ENCODE measurements around the gene CEP70. TPM values are rescaled to one million over a fixed set of nuclear protein-coding genes. Genes with fewer than 3 reads are reported as not detected.

CEP70 gene
- total RNA-seq, 4 donors from 2014 or later: 10.2 to 13.5 (median 12.2) TPM

DNA sequence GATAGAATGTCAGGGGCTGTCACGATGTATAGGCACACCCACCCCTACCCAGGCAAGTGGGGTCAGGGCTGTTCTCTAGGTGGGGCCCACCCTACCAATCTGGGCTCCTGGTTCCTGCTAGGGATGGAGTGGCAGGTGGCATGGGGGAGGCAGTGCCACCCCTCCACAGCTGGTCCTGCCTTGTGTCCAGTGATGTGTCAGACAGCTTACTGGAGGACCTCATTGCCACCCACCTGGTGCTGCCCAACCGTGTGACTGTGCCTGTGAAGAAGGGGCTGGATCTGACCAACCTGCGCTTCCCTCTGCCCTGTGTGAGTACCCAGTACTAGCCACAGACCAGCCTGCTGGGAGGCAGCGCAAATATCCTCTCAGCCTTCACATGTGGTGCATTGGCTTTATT lies 132.2 kb downstream of the CEP70 start:
- no peak overlapping the region for H3K4me3 ChIP-seq (ENCODE audit: low read depth, poor library complexity, severe bottlenecking)
- intact Hi-C loops (cut with DNase I; ENCODE audit: low total_unique reads): no loop called here
- WGBS, 2 donors: 84 to 95% methylated on average over 3 of the region's 4 CpGs
- DNase-seq (ENCODE audit: low spot score in 2 of 2): no peak
- no peak for TF ChIP-seq POLR2A (IDR thresholded peaks at IDR 0.05)
- TF ChIP-seq, protein P1, sequence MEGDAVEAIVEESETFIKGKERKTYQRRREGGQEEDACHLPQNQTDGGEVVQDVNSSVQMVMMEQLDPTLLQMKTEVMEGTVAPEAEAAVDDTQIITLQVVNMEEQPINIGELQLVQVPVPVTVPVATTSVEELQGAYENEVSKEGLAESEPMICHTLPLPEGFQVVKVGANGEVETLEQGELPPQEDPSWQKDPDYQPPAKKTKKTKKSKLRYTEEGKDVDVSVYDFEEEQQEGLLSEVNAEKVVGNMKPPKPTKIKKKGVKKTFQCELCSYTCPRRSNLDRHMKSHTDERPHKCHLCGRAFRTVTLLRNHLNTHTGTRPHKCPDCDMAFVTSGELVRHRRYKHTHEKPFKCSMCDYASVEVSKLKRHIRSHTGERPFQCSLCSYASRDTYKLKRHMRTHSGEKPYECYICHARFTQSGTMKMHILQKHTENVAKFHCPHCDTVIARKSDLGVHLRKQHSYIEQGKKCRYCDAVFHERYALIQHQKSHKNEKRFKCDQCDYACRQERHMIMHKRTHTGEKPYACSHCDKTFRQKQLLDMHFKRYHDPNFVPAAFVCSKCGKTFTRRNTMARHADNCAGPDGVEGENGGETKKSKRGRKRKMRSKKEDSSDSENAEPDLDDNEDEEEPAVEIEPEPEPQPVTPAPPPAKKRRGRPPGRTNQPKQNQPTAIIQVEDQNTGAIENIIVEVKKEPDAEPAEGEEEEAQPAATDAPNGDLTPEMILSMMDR (IDR thresholded peaks at IDR 0.05): no peak

DNA sequence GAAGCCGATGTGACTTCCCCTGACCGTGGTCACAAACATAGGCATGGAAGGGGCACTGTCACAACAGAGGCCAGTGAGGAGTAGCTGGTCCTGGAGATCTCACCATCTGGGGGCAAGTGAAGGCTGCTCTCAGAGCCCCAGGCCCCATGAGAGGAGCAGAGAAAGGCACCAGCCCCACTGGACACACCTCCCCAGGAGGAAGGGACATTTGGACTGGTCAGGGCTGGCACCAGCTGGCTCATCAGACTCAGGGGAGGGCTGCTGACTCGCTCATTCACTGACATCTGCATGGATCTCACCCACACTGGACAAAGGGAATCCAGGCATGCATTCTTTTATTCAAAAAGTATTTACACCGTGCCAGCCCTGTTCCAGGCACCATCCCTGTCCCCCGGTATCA lies 132.8 kb downstream of the CEP70 start:
- no peak for TF ChIP-seq POLR2A (IDR thresholded peaks at IDR 0.05)
- DNase-seq (ENCODE audit: low spot score in 2 of 2): peak in 1 of 2 donors; percentile 43
- 60 to 93% methylated on average over 5 of the region's 5 CpGs for WGBS, 2 donors
- no peak overlapping the region for H3K4me3 ChIP-seq (ENCODE audit: low read depth, poor library complexity, severe bottlenecking)
- intact Hi-C loops (cut with DNase I; ENCODE audit: low total_unique reads): no loop called here

DNA sequence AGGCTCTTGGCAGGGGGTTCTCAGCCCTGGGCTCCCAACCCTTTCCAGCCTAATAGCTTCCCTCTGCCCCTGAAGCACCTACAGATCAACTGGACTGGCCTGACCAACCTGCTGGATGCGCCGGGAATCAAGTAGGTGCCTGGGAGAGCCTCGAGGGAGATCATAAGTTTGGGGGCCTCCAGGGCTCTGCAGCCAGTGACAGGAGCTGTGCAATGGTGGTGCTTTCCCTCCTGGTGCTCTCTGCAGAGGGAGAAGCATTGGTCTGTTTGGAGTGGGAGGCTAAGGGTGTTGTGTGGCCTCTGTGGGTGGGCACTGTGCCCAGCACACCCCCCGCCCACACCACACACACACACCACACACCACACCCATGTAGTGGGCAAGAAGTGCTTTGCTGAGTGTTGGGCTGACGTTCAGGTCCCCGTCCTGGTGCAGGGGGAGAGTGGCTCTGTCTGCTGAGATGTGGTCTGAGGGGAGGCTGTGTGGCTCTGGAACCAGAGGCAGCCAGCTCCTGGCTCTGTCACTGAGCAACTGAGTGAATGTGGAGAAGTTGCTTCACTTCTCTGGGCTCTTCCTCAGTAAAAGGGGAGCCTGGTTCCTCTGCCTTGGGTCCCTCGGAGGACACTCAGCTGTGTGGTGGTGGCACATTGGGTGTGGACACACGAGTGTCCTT lies 133.4 kb downstream of the CEP70 start:
- WGBS, 2 donors: 73 to 78% methylated on average over 8 of the region's 8 CpGs

DNA sequence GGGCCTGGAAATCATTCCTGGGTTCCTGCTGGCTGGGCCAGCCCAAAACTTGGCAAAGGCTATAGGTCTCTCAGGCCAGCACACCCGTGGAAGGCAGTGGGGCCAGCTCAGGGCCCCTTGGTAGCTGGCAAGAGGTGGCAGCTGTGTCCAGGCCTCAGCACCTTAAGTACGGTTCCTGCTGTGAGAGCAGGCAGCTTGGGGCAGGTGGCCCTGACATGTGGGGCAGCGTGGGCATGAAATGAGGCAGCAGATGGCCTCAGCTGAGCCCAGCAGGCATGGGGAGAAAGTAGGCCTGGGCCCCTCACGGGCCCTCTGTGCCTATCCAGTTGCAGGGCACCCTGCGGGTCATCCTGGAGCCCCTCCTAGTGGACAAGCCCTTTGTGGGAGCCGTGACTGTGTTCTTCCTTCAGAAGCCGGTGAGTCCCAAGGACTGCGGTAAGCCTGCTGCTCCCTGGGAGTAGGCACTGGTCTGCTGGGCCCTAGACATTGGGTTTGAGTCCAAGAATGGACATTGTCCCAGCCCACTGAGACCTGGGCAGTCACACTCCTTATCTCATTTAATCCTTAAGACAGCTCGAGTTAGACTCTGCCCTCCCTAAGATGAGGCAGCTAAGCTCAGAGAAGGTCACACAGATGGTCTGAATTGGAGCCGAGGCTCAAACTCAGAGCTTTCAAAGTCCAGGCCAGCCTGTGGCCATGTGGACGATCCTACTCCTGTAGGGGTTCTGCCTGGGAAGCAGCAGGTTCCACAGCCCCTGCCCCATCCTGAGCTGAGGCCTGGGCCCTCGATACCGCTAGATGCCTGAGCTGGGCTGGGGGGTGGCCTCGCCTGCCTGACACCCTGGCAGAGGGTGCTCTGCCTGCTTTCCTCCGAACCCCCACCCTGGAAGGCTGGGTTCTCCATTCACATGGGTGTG lies 134.2 kb downstream of the CEP70 start:
- DNase-seq (ENCODE audit: low spot score in 2 of 2): peak in 1 of 2 donors; percentile 69
- intact Hi-C loops (cut with DNase I; ENCODE audit: low total_unique reads): no loop called here
- no peak for TF ChIP-seq POLR2A (IDR thresholded peaks at IDR 0.05)
- TF ChIP-seq, protein P1 (IDR thresholded peaks at IDR 0.05): no peak
- H3K4me3 ChIP-seq (ENCODE audit: low read depth, poor library complexity, severe bottlenecking): no peak overlapping the region
- WGBS, 2 donors: 73 to 84% methylated on average over 9 to 15 of the region's 15 CpGs

More for the DNA sequence above, 133.4 kb downstream of the CEP70 start:
- TF ChIP-seq, protein P1 (IDR thresholded peaks at IDR 0.05): no peak
- no peak for TF ChIP-seq POLR2A (IDR thresholded peaks at IDR 0.05)
- no peak overlapping the region for H3K4me3 ChIP-seq (ENCODE audit: low read depth, poor library complexity, severe bottlenecking)
- peak in 1 of 2 donors; percentile 77 for DNase-seq (ENCODE audit: low spot score in 2 of 2)
- intact Hi-C loops (cut with DNase I; ENCODE audit: low total_unique reads): no loop called here

DNA sequence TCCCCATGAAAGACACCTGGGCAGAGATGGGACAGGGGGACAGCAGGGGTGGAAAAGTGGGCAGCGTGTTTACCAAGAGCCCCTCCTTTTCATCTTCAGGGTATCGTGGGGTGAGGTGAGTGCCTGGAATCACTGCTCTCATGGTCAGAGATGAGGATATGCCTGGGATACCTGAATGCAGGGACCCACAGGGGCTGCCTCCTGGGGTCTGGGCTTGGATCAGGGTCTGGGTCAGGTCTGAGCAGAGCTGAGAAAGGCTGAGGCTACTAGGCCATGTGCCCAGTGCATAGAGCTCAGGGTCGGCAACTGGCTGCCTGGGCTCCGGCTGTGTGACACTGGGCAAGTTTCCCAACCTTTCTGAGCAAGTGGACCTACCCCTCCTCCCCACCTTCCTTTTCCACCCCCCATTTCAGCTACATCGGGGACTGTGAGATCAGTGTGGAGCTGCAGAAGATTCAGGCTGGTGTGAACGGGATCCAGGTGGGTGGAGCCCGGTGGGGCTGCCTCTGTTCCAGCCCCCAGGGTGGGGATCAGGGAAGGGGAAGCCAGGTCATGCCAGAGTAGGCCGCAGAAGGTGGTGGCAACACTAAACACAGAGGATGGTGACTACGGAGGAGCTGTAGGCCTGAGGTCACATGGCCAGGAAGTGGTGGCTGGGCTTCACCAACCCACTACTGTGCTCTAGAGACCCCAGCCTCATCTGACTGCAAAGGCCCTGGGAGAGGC lies 135.1 kb downstream of the CEP70 start:
- WGBS, 2 donors: 74 to 80% methylated on average over 9 of the region's 9 CpGs
- TF ChIP-seq, protein P1 (IDR thresholded peaks at IDR 0.05): no peak
- TF ChIP-seq POLR2A (IDR thresholded peaks at IDR 0.05): no peak
- H3K4me3 ChIP-seq (ENCODE audit: low read depth, poor library complexity, severe bottlenecking): no peak overlapping the region
- intact Hi-C loops (cut with DNase I; ENCODE audit: low total_unique reads): no loop called here
- peak in 1 of 2 donors; percentile 68 for DNase-seq (ENCODE audit: low spot score in 2 of 2)
